B cell (primary cell): ENCODE data around the gene POLR2J.

Source experiments
- CTCF ChIP-seq: fragments of 200-600 bp; IDR thresholded peaks from one replicate; pipeline ENCODE4 v1.8.0; 2022; ENCODE audit warnings: antibody characterized with exemption, mild to moderate bottlenecking
- EZH2 ChIP-seq: IDR thresholded peaks from 2 replicates; pipeline ENCODE4 v1.6.1; 2012; ENCODE audit warnings: borderline replicate concordance, low read depth, mild to moderate bottlenecking, moderate library complexity, low read length; ENCODE audit not compliant: insufficient read depth, poor library complexity, severe bottlenecking

- TF ChIP-seq CTCF: no peak
- no peak for TF ChIP-seq EZH2
Measured at GRCh38 chr7:102472126-102473041, 6.3 kb downstream of the POLR2J start.
